Parathyroid adenoma (tissue), 2 donors: ENCODE measurements around the gene FGD3.

Source experiments
- H2AFZ ChIP-seq: fragments of 300-600 bp; sonication (generic); one replicate; pipeline ENCODE4 v1.7.0; 2017; ENCODE audit warnings: antibody characterized with exemption, mild to moderate bottlenecking
- H3K27ac ChIP-seq: fragments of 300-600 bp; sonication (generic); one replicate; pipeline ENCODE4 v1.7.0; 2017
- H3K27me3 ChIP-seq: fragments of 300-600 bp; sonication (generic); one replicate; pipeline ENCODE4 v1.7.0; 2017; ENCODE audit warnings: low read length; ENCODE audit not compliant: control insufficient read depth, insufficient read depth
- H3K36me3 ChIP-seq: fragments of 300-600 bp; sonication (generic); one replicate; pipeline ENCODE4 v1.7.0; 2017; ENCODE audit warnings: low read length; ENCODE audit not compliant: control insufficient read depth, insufficient read depth
- H3K4me1 ChIP-seq: fragments of 300-600 bp; sonication (generic); one replicate; pipeline ENCODE4 v1.7.0; 2017; ENCODE audit warnings: control low read depth
- H3K4me2 ChIP-seq: fragments of 300-600 bp; sonication (generic); one replicate; pipeline ENCODE4 v1.7.0; 2017; ENCODE audit warnings: low read length
- H3K4me3 ChIP-seq: fragments of 300-600 bp; sonication (generic); one replicate; pipeline ENCODE4 v1.7.0; 2017; ENCODE audit warnings: low read depth, low read length
- H3K79me2 ChIP-seq: fragments of 300-600 bp; sonication (generic); one replicate; pipeline ENCODE4 v1.7.0; 2017; ENCODE audit warnings: control low read depth
- H3K9ac ChIP-seq: fragments of 300-600 bp; sonication (generic); one replicate; pipeline ENCODE4 v1.7.0; 2017; ENCODE audit warnings: mild to moderate bottlenecking
- H3K9me3 ChIP-seq: fragments of 300-600 bp; sonication (generic); one replicate; pipeline ENCODE4 v1.7.0; 2017; ENCODE audit warnings: low read length; ENCODE audit not compliant: control insufficient read depth
- CTCF ChIP-seq: fragments of 300-600 bp; sonication (generic); IDR thresholded peaks from one replicate; pipeline ENCODE4 v1.7.0; 2017; ENCODE audit warnings: antibody characterized with exemption, mild to moderate bottlenecking
- donor health status: primary hyperparathyroidism.

Gene FGD3

GRCh38 chr9:92962303-92962649 lies 15.0 kb downstream of the FGD3 start:
- no peak overlapping the region for H2AFZ ChIP-seq
- H3K9ac ChIP-seq, result no peak overlapping the region
- no peak overlapping the region for H3K4me3 ChIP-seq
- H3K4me2 ChIP-seq, result no peak overlapping the region
- no peaks in the 10 kb centered on the region for H3K4me1 ChIP-seq
- no peaks in the 10 kb centered on the region for H3K36me3 ChIP-seq
- no peak for TF ChIP-seq CTCF
- no peaks in the 10 kb centered on the region for H3K79me2 ChIP-seq
- H3K27me3 ChIP-seq, result no peaks in the 10 kb centered on the region
- H3K27ac ChIP-seq, result no peak overlapping the region
- H3K9me3 ChIP-seq, result no peaks in the 10 kb centered on the region

- Histone ChIP-seq H3K27me3 (no peaks in the 10 kb centered on the region), H3K27ac (no peak overlapping the region), H3K9ac (no peak overlapping the region), H3K9me3 (no peaks in the 10 kb centered on the region), H3K4me2 (no peak overlapping the region), H3K4me3 (no peak overlapping the region), H3K79me2 (no peaks in the 10 kb centered on the region), H2AFZ (no peak overlapping the region), H3K4me1 (no peaks in the 10 kb centered on the region), H3K36me3 (no peaks in the 10 kb centered on the region)
- TF ChIP-seq CTCF, result no peak
Measured at GRCh38 chr9:92962846-92963245, 15.5 kb downstream of the FGD3 start.

- H3K9ac ChIP-seq, result no peak overlapping the region
- no peaks in the 10 kb centered on the region for H3K4me1 ChIP-seq
- H3K27ac ChIP-seq, result no peak overlapping the region
- H3K79me2 ChIP-seq, result no peaks in the 10 kb centered on the region
- no peak overlapping the region for H3K4me3 ChIP-seq
- no peaks in the 10 kb centered on the region for H3K9me3 ChIP-seq
- no peaks in the 10 kb centered on the region for H3K27me3 ChIP-seq
- no peak for TF ChIP-seq CTCF
- H3K36me3 ChIP-seq, result no peaks in the 10 kb centered on the region
- no peak overlapping the region for H3K4me2 ChIP-seq
- no peak overlapping the region for H2AFZ ChIP-seq
Measured at GRCh38 chr9:92963831-92964606, 16.7 kb downstream of the FGD3 start.

- Histone ChIP-seq H3K36me3 (no peaks in the 10 kb centered on the region), H3K9ac (no peak overlapping the region), H3K9me3 (no peaks in the 10 kb centered on the region), H3K79me2 (no peaks in the 10 kb centered on the region), H2AFZ (no peak overlapping the region), H3K4me2 (no peak overlapping the region), H3K27ac (no peak overlapping the region), H3K4me1 (no peaks in the 10 kb centered on the region), H3K27me3 (no peaks in the 10 kb centered on the region), H3K4me3 (no peak overlapping the region)
- no peak for TF ChIP-seq CTCF
Measured at GRCh38 chr9:92964607-92965060, 17.3 kb downstream of the FGD3 start.
